IMR-90 (cell line): ENCODE data around the gene HERC4. TPM values are rescaled to one million over a fixed set of nuclear protein-coding genes. Genes with fewer than 3 reads are reported as not detected.

Experiments
- ATAC-seq: fragments of 200-7000 bp; cut with Tn5 transposase; 2 replicates; pipeline ENCODE4 v1.9.1; 2020; ENCODE audit warnings: low read depth, mild to moderate bottlenecking, moderate library complexity
- BruUV-seq: library from RNA; stranded (reverse); fragments of 400-500 nt; replicated peaks from 2 replicates; lab custom pipeline; 2021; lab: Mats Ljungman, UMichigan
- CTCF ChIA-PET: fragments of 300-600 bp; formaldehyde crosslinking; extraction: SDS; loops from one replicate; lab custom pipeline; 2021; ENCODE audit warnings: antibody characterized with exemption; lab: Yijun Ruan, JAX
- POLR2A ChIA-PET: fragments of 300-600 bp; sonication (Branson Sonifier 250); formaldehyde crosslinking; loops from one replicate; lab custom pipeline; 2022; ENCODE audit warnings: antibody characterized with exemption; ENCODE audit not compliant: unreplicated experiment; lab: Charles Lee
- DNase-seq: peaks from one replicate; pipeline ENCODE4 v3.0.0; 2013
- H2AFZ ChIP-seq: replicated peaks from 2 replicates; pipeline ENCODE3; 2013; ENCODE audit warnings: low read length, mild to moderate bottlenecking; ENCODE audit not compliant: poor library complexity
- H2AK5ac ChIP-seq: 2 replicates; pipeline ENCODE4 v1.6.1; 2013; ENCODE audit warnings: low read depth, low read length, inconsistent platforms
- H2AK9ac ChIP-seq: replicated peaks from 2 replicates; pipeline ENCODE3; 2013; ENCODE audit warnings: mild to moderate bottlenecking, low read depth, low read length, moderate library complexity; ENCODE audit not compliant: poor library complexity
- H2BK120ac ChIP-seq: 2 replicates; pipeline ENCODE4 v1.6.1; 2013; ENCODE audit warnings: low read depth, low read length, inconsistent platforms
- H2BK15ac ChIP-seq: 3 replicates; pipeline ENCODE4 v1.6.1; 2013; ENCODE audit warnings: low read depth, low read length, inconsistent platforms
- H2BK20ac ChIP-seq: 2 replicates; pipeline ENCODE4 v1.6.1; 2013; ENCODE audit warnings: low read depth, mild to moderate bottlenecking, inconsistent platforms, low read length, moderate library complexity
- H2BK5ac ChIP-seq: 2 replicates; pipeline ENCODE4 v1.6.1; 2013; ENCODE audit warnings: mild to moderate bottlenecking, low read depth, low read length, inconsistent platforms; ENCODE audit not compliant: poor library complexity, severe bottlenecking
- H3K14ac ChIP-seq: replicated peaks from 2 replicates; pipeline ENCODE4 v1.6.1; 2013; ENCODE audit warnings: low read depth, low read length, inconsistent platforms
- H3K18ac ChIP-seq: 2 replicates; pipeline ENCODE4 v1.6.1; 2013; ENCODE audit warnings: low read depth, low read length, control low read depth
- H3K23ac ChIP-seq: 2 replicates; pipeline ENCODE4 v1.6.1; 2013; ENCODE audit warnings: low read depth, low read length, inconsistent platforms
- H3K27ac ChIP-seq: 2 replicates; pipeline ENCODE4 v1.5.1; 2013; ENCODE audit warnings: mild to moderate bottlenecking, control low read depth, low read length; ENCODE audit not compliant: insufficient read depth
- H3K27me3 ChIP-seq: 2 replicates; pipeline ENCODE4 v1.6.1; 2013; ENCODE audit warnings: low read length; ENCODE audit not compliant: control insufficient read depth, insufficient read depth
- H3K36me3 ChIP-seq: 2 replicates; pipeline ENCODE4 v1.6.1; 2013; ENCODE audit warnings: low read length, mixed read lengths; ENCODE audit not compliant: control insufficient read depth, insufficient read depth
- H3K4ac ChIP-seq: 2 replicates; pipeline ENCODE4 v1.6.1; 2013; ENCODE audit warnings: low read depth, low read length, inconsistent platforms
- H3K4me1 ChIP-seq: 2 replicates; pipeline ENCODE4 v1.6.1; 2013; ENCODE audit warnings: low read length, mixed read lengths; ENCODE audit not compliant: control insufficient read depth, insufficient read depth
- H3K4me2 ChIP-seq: 2 replicates; pipeline ENCODE4 v1.6.1; 2013; ENCODE audit warnings: low read depth, mild to moderate bottlenecking, control low read depth, low read length, moderate library complexity
- H3K4me3 ChIP-seq: 2 replicates; pipeline ENCODE4 v1.5.1; 2013; ENCODE audit warnings: low read depth, mild to moderate bottlenecking, control low read depth, low read length, moderate library complexity; ENCODE audit not compliant: insufficient read depth
- H3K56ac ChIP-seq: 2 replicates; pipeline ENCODE4 v1.6.1; 2013; ENCODE audit warnings: low read length, inconsistent platforms; ENCODE audit not compliant: insufficient read depth; ENCODE audit errors: extremely low read depth
- H3K79me1 ChIP-seq, 2 experiments: 2 replicates each; pipeline ENCODE4 v1.6.1; 2013; ENCODE audit warnings: low read length in 2 of 2, inconsistent platforms in 1 of 2, low read depth in 1 of 2
- H3K9ac ChIP-seq: 2 replicates; pipeline ENCODE4 v1.6.1; 2013; ENCODE audit warnings: low read depth, low read length, control low read depth
- H3K9me1 ChIP-seq: 2 replicates; pipeline ENCODE4 v1.6.1; 2013; ENCODE audit warnings: low read length, inconsistent platforms; ENCODE audit not compliant: insufficient read depth
- H3K9me3 ChIP-seq: 2 replicates; pipeline ENCODE4 v1.6.1; 2013; ENCODE audit warnings: low read length; ENCODE audit not compliant: control insufficient read depth, insufficient read depth
- H4K20me1 ChIP-seq: 2 replicates; pipeline ENCODE4 v1.6.1; 2013; ENCODE audit warnings: low read length, inconsistent platforms; ENCODE audit not compliant: insufficient read depth
- H4K5ac ChIP-seq: 2 replicates; pipeline ENCODE4 v1.6.1; 2013; ENCODE audit warnings: mild to moderate bottlenecking, low read depth, low read length, control low read depth
- H4K8ac ChIP-seq, 2 experiments: 2 replicates each; pipeline ENCODE4 v1.6.1; 2013; ENCODE audit warnings: low read depth in 2 of 2, low read length in 2 of 2, control low read depth in 1 of 2, inconsistent platforms in 1 of 2
- H4K91ac ChIP-seq: 2 replicates; pipeline ENCODE4 v1.6.1; 2013; ENCODE audit warnings: low read depth, low read length, inconsistent platforms; ENCODE audit not compliant: insufficient read depth
- BHLHE40 ChIP-seq: fragments of 150-350 bp; IDR thresholded peaks from 2 replicates; pipeline ENCODE4 v1.6.1; 2016; ENCODE audit warnings: mild to moderate bottlenecking, low read depth, low read length
- CEBPB ChIP-seq: IDR thresholded peaks from 2 replicates; pipeline ENCODE4 v1.6.1; 2012; ENCODE audit warnings: low read depth, low read length, improper control_type of control experiment
- FOS ChIP-seq: fragments of 150-350 bp; IDR thresholded peaks from 2 replicates; pipeline ENCODE4 v1.6.1; 2016; ENCODE audit warnings: low read depth, low read length
- MAFK ChIP-seq: IDR thresholded peaks from 2 replicates; pipeline ENCODE4 v1.6.1; 2012; ENCODE audit warnings: low read depth, low read length, improper control_type of control experiment
- MXI1 ChIP-seq: IDR thresholded peaks from 2 replicates; pipeline ENCODE4 v1.6.1; 2012; ENCODE audit warnings: low read depth, mild to moderate bottlenecking, low read length, moderate library complexity, borderline replicate concordance
- POLR2A ChIP-seq: IDR thresholded peaks from 2 replicates; pipeline ENCODE4 v1.6.1; 2012; ENCODE audit warnings: mild to moderate bottlenecking, low read depth, low read length
- RAD21 ChIP-seq: IDR thresholded peaks from 2 replicates; pipeline ENCODE4 v1.6.1; 2012; ENCODE audit warnings: low read length, improper control_type of control experiment
- RCOR1 ChIP-seq: IDR thresholded peaks from 2 replicates; pipeline ENCODE4 v1.6.1; 2012; ENCODE audit warnings: mild to moderate bottlenecking, low read length, improper control_type of control experiment; ENCODE audit not compliant: insufficient replicate concordance
- RFX5 ChIP-seq: IDR thresholded peaks from 2 replicates; pipeline ENCODE4 v1.8.0; 2012; ENCODE audit warnings: low read depth, mild to moderate bottlenecking, low read length, moderate library complexity
- USF2 ChIP-seq: fragments of 150-350 bp; IDR thresholded peaks from 2 replicates; pipeline ENCODE4 v1.6.1; 2017; ENCODE audit warnings: mild to moderate bottlenecking, antibody characterized with exemption, low read length, low read depth
- WGBS, 2 experiments: methylation state at CpG; one replicate each; pipeline versions ENCODE4 v1.1.5 to v1.1.7; 2013; ENCODE audit warnings: missing lambda C conversion rate in 2 of 2; ENCODE audit not compliant: insufficient read length in 1 of 2; ENCODE audit errors: extremely low coverage in 2 of 2; 5-methylcytosine and 5-hydroxymethylcytosine counted together
- dilution Hi-C: fragments of 300-500 bp; cut with HindIII; formaldehyde crosslinking; loops from one replicate; pipeline ENCODE4 v1.14.3; 2018; ENCODE audit warnings: low sequenced_read_pairs; ENCODE audit not compliant: unreplicated experiment
- in situ Hi-C: fragments of 300-500 bp; cut with MboI; formaldehyde crosslinking; loops from 3 replicates; pipeline ENCODE4 v1.14.3; 2019; ENCODE audit warnings: low sequenced_read_pairs, inconsistent platforms, mixed read lengths
- intact Hi-C: fragments of 100-400 bp; cut with micrococcal nuclease; formaldehyde crosslinking; loops from 2 replicates; pipeline ENCODE4 v1.10.0; 2022
- polyA plus RNA-seq, 3 experiments: library from polyadenylated mRNA; depleted of rRNA; stranded (reverse); fragments of >200 nt; gene quantifications; 2 replicates each; pipeline ENCODE4 v1.2.3, GENCODE V29; 2012; ENCODE audit warnings: low replicate concordance in 1 of 3
- total RNA-seq: library from RNA; depleted of rRNA; stranded (reverse); fragments of >200 nt; gene quantifications from 2 replicates; pipeline ENCODE4 v1.2.3, GENCODE V29; 2012
- TF ChIP-seq, protein P1 (sequence below): conservative IDR thresholded peaks from 2 replicates; pipeline ENCODE4 v1.5.1; 2012; ENCODE audit warnings: mild to moderate bottlenecking, low read depth, low read length, improper control_type of control experiment

HERC4 gene
- total and polyA plus RNA-seq, 2 of the 4 experiments (the other 2 are of a cell fraction) = 66.6 to 92.8 TPM

GRCh38 chr10:68001539-68001938 is 73.5 kb downstream of the HERC4 start:
- H4K91ac ChIP-seq = no peak overlapping the region
- no TSS peak for BruUV-seq
- ChIA-PET POLR2A (no interaction called here), CTCF (no interaction called here)
- H2AFZ ChIP-seq = no peak overlapping the region
- H3K36me3 ChIP-seq = peaks cover 16% of the 10 kb centered on the region
- TF ChIP-seq RAD21 (no peak), USF2 (no peak), MXI1 (no peak), CEBPB (no peak), MAFK (no peak), POLR2A (no peak), RCOR1 (no peak), BHLHE40 (no peak), RFX5 (no peak), FOS (no peak)
- TF ChIP-seq, protein P1, sequence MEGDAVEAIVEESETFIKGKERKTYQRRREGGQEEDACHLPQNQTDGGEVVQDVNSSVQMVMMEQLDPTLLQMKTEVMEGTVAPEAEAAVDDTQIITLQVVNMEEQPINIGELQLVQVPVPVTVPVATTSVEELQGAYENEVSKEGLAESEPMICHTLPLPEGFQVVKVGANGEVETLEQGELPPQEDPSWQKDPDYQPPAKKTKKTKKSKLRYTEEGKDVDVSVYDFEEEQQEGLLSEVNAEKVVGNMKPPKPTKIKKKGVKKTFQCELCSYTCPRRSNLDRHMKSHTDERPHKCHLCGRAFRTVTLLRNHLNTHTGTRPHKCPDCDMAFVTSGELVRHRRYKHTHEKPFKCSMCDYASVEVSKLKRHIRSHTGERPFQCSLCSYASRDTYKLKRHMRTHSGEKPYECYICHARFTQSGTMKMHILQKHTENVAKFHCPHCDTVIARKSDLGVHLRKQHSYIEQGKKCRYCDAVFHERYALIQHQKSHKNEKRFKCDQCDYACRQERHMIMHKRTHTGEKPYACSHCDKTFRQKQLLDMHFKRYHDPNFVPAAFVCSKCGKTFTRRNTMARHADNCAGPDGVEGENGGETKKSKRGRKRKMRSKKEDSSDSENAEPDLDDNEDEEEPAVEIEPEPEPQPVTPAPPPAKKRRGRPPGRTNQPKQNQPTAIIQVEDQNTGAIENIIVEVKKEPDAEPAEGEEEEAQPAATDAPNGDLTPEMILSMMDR = no peak
- no peak overlapping the region for H2BK5ac ChIP-seq
- no peaks in the 10 kb centered on the region for H3K27me3 ChIP-seq
- no peak overlapping the region for H3K14ac ChIP-seq
- H3K4ac ChIP-seq = no peak overlapping the region
- H3K9me3 ChIP-seq = no peaks in the 10 kb centered on the region
- no peak overlapping the region for H3K23ac ChIP-seq
- no peak overlapping the region for H3K9ac ChIP-seq
- in situ Hi-C loops (no loop called here), intact Hi-C loops (no loop called here), dilution Hi-C loops (no loop called here)
- no peak overlapping the region for H2AK5ac ChIP-seq
- H3K9me1 ChIP-seq = 0 out of 2 replicates have a peak, but pooled peaks cover 4% of the 10 kb centered on the region
- no peak for ATAC-seq
- H3K79me1 ChIP-seq = peaks cover 8 to 22% of the 10 kb centered on the region in 2 experiments
- H2BK20ac ChIP-seq = no peak overlapping the region
- no peak for DNase-seq
- no peak overlapping the region for H4K8ac ChIP-seq
- no peak overlapping the region for H2AK9ac ChIP-seq
- H3K4me1 ChIP-seq = no peaks in the 10 kb centered on the region; the same call in 1 of the 2 replicates
- H3K18ac ChIP-seq = no peak overlapping the region
- H4K20me1 ChIP-seq = no peaks in the 10 kb centered on the region
- H4K5ac ChIP-seq = no peak overlapping the region
- H2BK15ac ChIP-seq = no peak overlapping the region
- no peak overlapping the region for H2BK120ac ChIP-seq
- H3K4me3 ChIP-seq = no peak overlapping the region
- H3K56ac ChIP-seq = no peak overlapping the region
- no peak overlapping the region for H3K4me2 ChIP-seq
- no peak overlapping the region for H3K27ac ChIP-seq
- no CpG with 5 or more reads among the region's 1 CpG for WGBS, 2 experiments
